NB4 (cell line): ENCODE data around the gene LSAMP.
A peak's percentile ranks its signal among the peaks of the same experiment; 100 is the strongest.

Experiments
- DNase-seq: peaks from one replicate; pipeline ENCODE4 v3.0.0; 2010; ENCODE audit warnings: low read depth
- H3K4me3 ChIP-seq: one replicate; pipeline ENCODE4 v1.5.1; 2011; ENCODE audit warnings: mild to moderate bottlenecking, low read depth, low read length, moderate library complexity
- MYC ChIP-seq: IDR thresholded peaks from 2 replicates; pipeline ENCODE4 v1.6.1; 2011; ENCODE audit warnings: low read depth, low read length
- POLR2A ChIP-seq: IDR thresholded peaks from 2 replicates; pipeline ENCODE4 v1.6.1; 2011; ENCODE audit warnings: mild to moderate bottlenecking; ENCODE audit not compliant: insufficient read length; ENCODE audit errors: extremely low read depth
- TF ChIP-seq, protein P1 (sequence below): IDR thresholded peaks from one replicate; pipeline ENCODE4 v1.5.1; 2012; ENCODE audit warnings: low read depth, low read length
- TF ChIP-seq, protein P2 (sequence below): IDR thresholded peaks from 2 replicates; pipeline ENCODE4 v1.6.1; 2011; ENCODE audit warnings: low read depth, low read length

LSAMP gene

DNA sequence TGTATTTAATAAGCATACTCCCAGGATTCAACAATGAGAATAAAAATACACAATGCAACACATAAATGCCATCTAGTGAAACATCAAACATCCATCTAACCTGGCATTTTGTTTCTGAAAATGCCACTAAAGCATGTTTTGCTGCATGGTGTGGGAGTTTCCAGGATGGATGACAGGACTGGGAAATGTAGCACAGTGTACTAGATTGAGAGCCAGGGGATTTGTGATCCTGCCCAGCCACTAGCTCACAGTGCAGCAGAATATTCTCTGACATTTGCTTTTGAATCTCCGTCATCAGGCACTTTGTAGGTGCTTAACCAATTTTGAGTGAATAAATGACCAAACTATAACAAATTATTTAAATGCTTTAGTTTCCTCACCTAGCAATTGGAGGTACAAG is 417.1 kb downstream of the LSAMP start:
- H3K4me3 ChIP-seq = no peak overlapping the region
- TF ChIP-seq MYC (no peak), POLR2A (no peak)
- TF ChIP-seq, protein P1, sequence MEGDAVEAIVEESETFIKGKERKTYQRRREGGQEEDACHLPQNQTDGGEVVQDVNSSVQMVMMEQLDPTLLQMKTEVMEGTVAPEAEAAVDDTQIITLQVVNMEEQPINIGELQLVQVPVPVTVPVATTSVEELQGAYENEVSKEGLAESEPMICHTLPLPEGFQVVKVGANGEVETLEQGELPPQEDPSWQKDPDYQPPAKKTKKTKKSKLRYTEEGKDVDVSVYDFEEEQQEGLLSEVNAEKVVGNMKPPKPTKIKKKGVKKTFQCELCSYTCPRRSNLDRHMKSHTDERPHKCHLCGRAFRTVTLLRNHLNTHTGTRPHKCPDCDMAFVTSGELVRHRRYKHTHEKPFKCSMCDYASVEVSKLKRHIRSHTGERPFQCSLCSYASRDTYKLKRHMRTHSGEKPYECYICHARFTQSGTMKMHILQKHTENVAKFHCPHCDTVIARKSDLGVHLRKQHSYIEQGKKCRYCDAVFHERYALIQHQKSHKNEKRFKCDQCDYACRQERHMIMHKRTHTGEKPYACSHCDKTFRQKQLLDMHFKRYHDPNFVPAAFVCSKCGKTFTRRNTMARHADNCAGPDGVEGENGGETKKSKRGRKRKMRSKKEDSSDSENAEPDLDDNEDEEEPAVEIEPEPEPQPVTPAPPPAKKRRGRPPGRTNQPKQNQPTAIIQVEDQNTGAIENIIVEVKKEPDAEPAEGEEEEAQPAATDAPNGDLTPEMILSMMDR = no peak
- TF ChIP-seq, protein P2, sequence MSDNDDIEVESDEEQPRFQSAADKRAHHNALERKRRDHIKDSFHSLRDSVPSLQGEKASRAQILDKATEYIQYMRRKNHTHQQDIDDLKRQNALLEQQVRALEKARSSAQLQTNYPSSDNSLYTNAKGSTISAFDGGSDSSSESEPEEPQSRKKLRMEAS = no peak
- DNase-seq = no peak

DNA sequence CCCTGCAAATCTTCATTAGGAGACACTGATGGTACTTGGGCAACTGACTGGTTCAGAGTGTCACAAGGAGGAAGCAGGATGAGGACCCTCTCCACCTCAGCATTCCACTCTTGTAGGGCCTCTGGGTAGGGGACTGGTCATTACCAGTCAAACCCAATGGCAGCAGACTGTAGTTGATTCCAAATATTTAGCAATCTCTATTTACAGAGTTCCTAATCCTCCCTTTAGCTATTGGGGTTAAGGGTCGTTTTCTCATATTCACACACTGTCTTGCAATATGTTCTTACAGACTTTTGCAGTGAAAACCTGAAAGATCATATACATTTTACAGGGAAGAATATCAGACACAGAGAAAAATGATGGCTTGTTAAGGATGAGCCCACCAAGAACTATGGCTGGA is 424.3 kb downstream of the LSAMP start:
- H3K4me3 ChIP-seq = no peak overlapping the region
- DNase-seq = no peak
- TF ChIP-seq, protein P1 = no peak
- no peak for TF ChIP-seq POLR2A
- TF ChIP-seq, protein P2 = no peak
- TF ChIP-seq MYC = no peak

DNA sequence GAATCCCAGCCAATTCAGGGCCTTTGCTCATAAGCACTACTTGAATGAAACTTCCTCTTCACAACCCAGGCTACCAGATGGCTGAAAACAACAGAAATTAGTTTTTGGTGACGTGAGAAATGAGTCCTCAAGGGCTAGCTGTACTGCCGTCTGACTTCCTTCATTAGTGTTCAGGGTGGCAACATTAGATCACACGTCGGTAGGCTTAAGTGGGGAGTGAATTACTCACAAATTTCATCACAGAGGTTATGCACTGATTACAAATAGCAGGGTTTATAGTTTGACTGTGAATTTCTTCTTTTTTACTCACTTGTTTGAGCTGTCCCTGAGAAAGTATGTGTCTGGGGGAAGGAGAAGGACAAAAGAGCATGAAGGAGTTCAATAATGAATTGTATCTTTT is 424.8 kb downstream of the LSAMP start:
- no peak overlapping the region for H3K4me3 ChIP-seq
- DNase-seq = peak; percentile 11
- TF ChIP-seq, protein P2 = no peak
- TF ChIP-seq POLR2A (no peak), MYC (no peak)

DNA sequence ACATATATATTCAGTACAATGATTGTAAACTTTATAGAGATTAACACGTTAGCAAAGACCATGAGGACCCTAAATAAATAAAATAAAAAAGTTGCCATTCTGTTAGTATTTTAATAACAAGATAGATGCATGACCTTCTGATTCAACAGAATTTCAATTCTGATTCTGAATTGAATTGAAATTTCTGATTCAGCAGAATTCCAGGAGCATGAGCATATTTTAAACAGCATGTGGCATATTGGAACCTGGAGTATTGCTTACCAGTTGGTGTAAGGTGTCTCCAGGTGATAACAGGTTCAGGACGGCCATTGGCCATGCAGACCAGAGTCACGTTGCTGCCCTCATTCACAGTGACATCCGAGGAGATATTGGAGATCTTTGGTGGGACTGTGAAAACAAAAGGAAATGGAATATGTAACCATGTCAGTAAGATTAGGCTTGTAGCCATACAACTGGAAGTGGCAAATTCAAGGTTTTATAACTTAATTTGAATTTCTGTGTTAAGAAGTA is 426.0 kb downstream of the LSAMP start:
- no peak for TF ChIP-seq POLR2A
- TF ChIP-seq MYC = no peak
- TF ChIP-seq, protein P2 = no peak
- TF ChIP-seq, protein P1 = no peak
- no peak for DNase-seq
- no peak overlapping the region for H3K4me3 ChIP-seq

DNA sequence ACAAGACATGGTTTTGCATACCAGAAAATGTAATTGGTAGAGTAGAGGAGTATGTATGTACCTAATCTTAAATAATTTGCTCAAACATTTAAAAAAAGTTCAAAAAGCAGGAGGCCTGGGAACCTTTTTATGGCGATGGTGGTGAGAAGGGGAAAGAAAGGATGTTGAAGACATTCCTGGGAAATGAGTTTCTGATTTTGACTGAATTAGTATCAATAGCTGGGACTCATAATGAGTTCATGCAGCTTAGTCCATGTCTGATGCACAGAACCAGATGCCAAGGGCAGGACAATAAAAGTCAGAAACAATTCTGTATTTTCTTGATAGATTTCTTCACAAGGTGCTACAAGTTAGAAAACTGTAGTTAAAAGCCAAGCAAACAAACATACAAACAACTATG is 426.6 kb downstream of the LSAMP start:
- DNase-seq = no peak

DNA sequence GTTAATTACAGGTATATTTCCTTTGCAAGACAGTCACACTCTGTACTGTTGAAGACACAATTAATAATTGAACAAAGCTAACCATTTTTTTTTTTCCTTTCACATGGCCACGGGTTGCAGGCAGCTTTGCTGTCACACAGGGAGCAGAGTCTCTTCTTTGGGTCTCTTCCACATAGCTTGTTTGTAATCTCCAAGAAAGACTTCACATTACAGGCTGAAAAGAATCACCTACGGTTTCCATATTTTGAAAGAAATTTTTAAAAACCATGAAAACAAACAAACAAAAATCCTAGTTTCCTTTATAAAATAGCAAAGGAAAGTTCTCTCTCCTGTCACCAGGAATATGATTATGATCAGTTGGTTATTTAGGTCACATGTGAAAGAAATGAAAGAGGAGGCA is 429.4 kb downstream of the LSAMP start:
- no peak for DNase-seq
- no peak overlapping the region for H3K4me3 ChIP-seq
- TF ChIP-seq MYC = no peak

More for the DNA sequence above, 426.6 kb downstream of the LSAMP start:
- no peak overlapping the region for H3K4me3 ChIP-seq
- TF ChIP-seq MYC (no peak), POLR2A (no peak)
- TF ChIP-seq, protein P2 = no peak
- TF ChIP-seq, protein P1 = no peak

DNA sequence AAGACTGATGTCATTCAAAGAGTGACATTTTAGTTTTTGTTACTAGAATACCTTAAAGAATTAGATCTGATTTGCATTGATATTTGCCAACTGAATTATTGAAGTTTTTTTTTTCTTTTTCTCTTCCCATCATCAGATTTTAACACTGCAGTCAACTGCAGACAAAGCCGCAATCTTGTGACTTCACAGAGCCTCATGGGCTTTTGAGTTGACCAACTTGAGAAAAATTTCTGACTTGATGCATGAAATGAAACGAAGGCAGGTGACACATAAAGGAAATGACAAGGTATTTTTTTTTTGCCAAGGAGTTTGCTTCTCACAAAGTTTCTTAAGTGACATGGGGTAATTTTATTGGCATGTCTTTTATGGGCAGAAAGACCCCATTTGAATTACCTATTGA is 438.3 kb downstream of the LSAMP start:
- H3K4me3 ChIP-seq = no peak overlapping the region
- TF ChIP-seq POLR2A = no peak
- TF ChIP-seq, protein P1 = no peak
- TF ChIP-seq, protein P2 = no peak
- DNase-seq = no peak
